OCI-M2 (cell line): Measurements from ENCODE around the gene NR2C1.

ENCODE experiments used
- DNase-seq: peaks from one replicate; lab custom pipeline; 2025; ENCODE audit not compliant: unreplicated experiment; lab: John Stamatoyannopoulos, UW

Gene NR2C1

GRCh38 chr12:95085612-95086011, 12.2 kb upstream of the NR2C1 start:
- no peak for DNase-seq

- DNase-seq, result no peak
Measured at GRCh38 chr12:95083938-95084337, 10.5 kb upstream of the NR2C1 start.

- DNase-seq, result no peak
Measured at GRCh38 chr12:95083471-95083870, 10.1 kb upstream of the NR2C1 start.

GRCh38 chr12:95077341-95077740, 3.9 kb upstream of the NR2C1 start:
- DNase-seq, result no peak

GRCh38 chr12:95074766-95075165, 1.3 kb upstream of the NR2C1 start:
- DNase-seq, result no peak

GRCh38 chr12:95073698-95074520, 491 bp upstream of the NR2C1 start:
- no peak for DNase-seq

GRCh38 chr12:95070378-95070777, 3.0 kb downstream of the NR2C1 start:
- DNase-seq, result no peak

GRCh38 chr12:95066091-95066855, 7.1 kb downstream of the NR2C1 start:
- no peak for DNase-seq

- no peak for DNase-seq
Measured at GRCh38 chr12:95060951-95061350, 12.5 kb downstream of the NR2C1 start.

GRCh38 chr12:95059984-95060383, 13.4 kb downstream of the NR2C1 start:
- no peak for DNase-seq

- no peak for DNase-seq
Measured at GRCh38 chr12:95057424-95057823, 16.0 kb downstream of the NR2C1 start.

GRCh38 chr12:95055057-95055456, 18.4 kb downstream of the NR2C1 start:
- no peak for DNase-seq

- DNase-seq, result no peak
Measured at GRCh38 chr12:95054206-95054605, 19.2 kb downstream of the NR2C1 start.

- DNase-seq, result no peak
Measured at GRCh38 chr12:95051241-95051640, 22.2 kb downstream of the NR2C1 start.

GRCh38 chr12:95037906-95038305, 35.5 kb downstream of the NR2C1 start:
- DNase-seq, result no peak

GRCh38 chr12:95034750-95035149, 38.7 kb downstream of the NR2C1 start:
- no peak for DNase-seq

- no peak for DNase-seq
Measured at GRCh38 chr12:95022477-95022876, 50.9 kb downstream of the NR2C1 start.

GRCh38 chr12:95017482-95017881, 55.9 kb downstream of the NR2C1 start:
- DNase-seq, result no peak

- no peak for DNase-seq
Measured at GRCh38 chr12:95016120-95016519, 57.3 kb downstream of the NR2C1 start.

- no peak for DNase-seq
Measured at GRCh38 chr12:95014554-95014953, 58.9 kb downstream of the NR2C1 start.

- DNase-seq, result no peak
Measured at GRCh38 chr12:95006206-95006605, 67.2 kb downstream of the NR2C1 start.

GRCh38 chr12:95004610-95005009, 68.8 kb downstream of the NR2C1 start:
- DNase-seq, result no peak
